ENCODE data around the gene RFESD.
"Not testable (repeated sequence)": the region's sequence is repeated elsewhere in the genome, so short reads cannot be mapped to it uniquely, and the experiment has no call there.

The RFESD gene

DNA sequence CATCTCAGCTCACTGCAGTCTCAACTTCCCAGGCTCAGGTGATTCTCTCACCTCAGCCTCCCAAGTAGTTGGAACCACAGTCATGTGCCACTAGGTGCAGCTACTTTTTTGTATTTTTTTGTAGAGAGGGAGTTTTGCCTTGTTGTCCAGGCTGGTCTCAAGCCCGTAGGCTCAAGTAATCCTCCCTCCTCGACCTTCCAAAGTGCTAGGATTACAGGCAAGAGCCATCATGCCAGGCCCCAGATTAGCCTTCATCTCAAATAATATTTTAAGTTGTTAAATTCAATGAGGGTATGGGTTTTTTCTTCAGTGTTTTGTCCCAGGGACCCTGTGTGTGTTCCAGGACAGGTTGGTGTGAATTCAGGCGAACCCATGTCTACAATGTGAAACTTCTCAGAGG is 12.5 kb upstream of the RFESD start:
- FAIRE-seq (no peak), DNase-seq (ENCODE audit: insufficient read length, low spot score) (no peak)
- no peak for TF ChIP-seq POLR2A (IDR thresholded peaks at IDR 0.05; ENCODE audit: low read depth, low read length)

DNA sequence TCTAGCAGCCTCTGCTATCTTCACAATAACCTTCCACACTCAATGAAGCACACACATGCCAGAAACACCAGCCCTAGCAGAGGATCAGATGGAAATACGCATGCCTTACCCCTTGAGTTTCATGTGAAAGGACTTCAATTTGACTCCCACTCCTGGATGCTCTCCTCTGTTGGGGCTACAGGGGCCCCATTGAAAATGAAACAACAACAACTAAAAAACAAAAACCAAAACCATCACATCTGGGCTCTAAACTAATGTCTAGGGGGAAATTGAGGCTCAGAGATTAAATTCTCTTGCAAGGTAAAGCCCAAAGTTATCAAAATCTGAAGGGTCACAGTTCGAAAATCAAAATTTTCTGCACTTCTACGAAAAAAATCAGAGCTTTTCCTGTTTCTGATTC is 7.9 kb upstream of the RFESD start:
- FAIRE-seq (no peak), DNase-seq (ENCODE audit: insufficient read length, low spot score) (no peak)
- no peak for TF ChIP-seq POLR2A (IDR thresholded peaks at IDR 0.05; ENCODE audit: low read depth, low read length)

DNA sequence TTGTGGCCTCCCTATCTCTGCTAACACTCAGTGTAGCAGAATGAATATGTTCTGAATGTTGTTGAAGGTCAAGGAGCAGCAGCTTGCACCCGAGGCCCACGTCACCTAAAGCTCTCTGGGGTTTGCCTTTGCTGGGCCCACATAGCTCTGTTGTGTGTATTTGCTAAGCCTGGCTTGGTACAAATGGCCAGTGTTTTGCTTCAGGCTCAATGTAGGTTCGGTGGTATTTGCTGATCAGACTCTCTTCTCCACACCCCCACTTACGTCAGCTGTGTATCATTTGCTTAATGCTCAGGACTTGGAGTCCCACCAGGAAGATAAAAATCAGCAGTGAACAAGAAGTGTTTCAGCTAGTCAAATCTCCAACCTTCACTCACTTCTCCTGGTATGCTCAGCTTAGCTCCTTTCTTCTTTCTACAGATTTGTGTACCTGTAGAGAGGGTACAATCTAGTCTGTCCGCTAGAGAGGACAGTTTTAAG is 4.8 kb upstream of the RFESD start:
- DNase-seq (ENCODE audit: insufficient read length, low spot score) (no peak), FAIRE-seq (no peak)
- TF ChIP-seq POLR2A (IDR thresholded peaks at IDR 0.05; ENCODE audit: low read depth, low read length) = no peak

DNA sequence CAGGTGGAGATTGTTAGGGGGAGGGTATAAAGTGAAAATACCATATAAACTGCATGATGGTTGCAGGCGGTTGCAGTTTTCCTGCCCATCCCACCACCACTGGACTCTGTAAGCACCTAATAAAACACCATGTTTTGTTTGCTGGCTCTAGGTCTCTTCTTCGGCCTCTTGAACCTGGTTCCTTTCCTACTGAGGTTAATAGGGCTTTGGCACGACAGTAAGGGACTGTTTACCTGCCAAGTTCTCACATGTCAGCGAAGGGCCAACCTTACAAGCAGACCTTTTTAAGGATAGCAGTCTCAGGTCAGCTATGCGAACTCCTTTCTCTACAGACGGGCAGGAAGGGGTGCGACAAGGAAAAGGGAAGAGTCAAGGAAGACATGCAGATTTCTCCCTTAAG is 3.4 kb upstream of the RFESD start:
- FAIRE-seq (no peak), DNase-seq (ENCODE audit: insufficient read length, low spot score) (no peak)

DNA sequence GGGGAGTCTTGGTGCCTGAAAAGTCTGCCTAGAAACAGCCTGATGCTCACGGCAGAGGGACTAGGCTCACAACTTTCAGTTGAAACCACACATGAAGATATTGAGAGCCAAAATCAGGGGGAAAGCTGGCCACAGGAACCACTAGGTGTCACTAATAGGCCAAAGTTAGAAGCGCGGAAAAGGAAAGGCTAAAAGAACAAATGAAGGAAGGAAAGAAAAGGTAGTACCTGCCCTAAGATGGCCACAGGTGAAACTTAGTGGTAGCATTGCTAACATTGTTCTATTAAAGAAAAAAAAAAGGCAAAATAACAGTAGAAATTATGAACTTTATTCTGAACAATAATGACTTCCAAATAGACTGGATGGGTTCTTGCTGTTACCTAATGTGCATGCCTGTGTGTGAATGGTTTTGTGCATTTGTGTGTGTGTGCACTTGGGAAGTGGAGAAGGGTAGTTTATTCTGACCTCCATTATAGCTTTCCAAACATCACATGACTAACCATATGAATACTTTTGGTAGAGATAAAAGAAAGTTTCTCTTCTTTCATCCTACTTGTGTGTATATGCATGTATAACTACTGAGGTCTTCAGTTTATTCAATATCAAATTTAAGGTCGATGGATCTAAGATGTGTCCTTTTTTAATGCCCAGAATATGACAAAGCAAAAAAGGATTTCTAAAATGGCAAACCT is 2.1 kb upstream of the RFESD start:
- FAIRE-seq (no peak), DNase-seq (ENCODE audit: insufficient read length, low spot score) (no peak)
- TF ChIP-seq POLR2A (IDR thresholded peaks at IDR 0.05; ENCODE audit: low read depth, low read length) = no peak

More for the DNA sequence above, 3.4 kb upstream of the RFESD start:
- TF ChIP-seq POLR2A (IDR thresholded peaks at IDR 0.05; ENCODE audit: low read depth, low read length) = no peak

DNA sequence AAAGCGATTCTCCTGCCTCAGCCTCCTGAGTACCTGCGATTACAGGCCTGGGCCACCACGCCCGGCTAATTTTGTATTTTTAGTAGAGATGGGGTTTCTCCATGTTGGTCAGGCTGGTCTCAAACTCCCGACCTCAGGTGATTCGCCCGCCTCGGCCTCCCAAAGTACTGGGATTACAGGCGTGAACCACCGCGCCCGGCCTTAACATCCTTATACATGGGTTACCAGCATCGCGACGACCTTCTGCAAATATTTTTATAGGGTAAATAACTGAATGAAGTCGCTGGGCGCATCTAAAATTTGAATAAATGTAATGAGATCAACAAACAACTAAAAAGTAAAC is 380 bp upstream of the RFESD start:
- not testable (repeated sequence) for FAIRE-seq

DNA sequence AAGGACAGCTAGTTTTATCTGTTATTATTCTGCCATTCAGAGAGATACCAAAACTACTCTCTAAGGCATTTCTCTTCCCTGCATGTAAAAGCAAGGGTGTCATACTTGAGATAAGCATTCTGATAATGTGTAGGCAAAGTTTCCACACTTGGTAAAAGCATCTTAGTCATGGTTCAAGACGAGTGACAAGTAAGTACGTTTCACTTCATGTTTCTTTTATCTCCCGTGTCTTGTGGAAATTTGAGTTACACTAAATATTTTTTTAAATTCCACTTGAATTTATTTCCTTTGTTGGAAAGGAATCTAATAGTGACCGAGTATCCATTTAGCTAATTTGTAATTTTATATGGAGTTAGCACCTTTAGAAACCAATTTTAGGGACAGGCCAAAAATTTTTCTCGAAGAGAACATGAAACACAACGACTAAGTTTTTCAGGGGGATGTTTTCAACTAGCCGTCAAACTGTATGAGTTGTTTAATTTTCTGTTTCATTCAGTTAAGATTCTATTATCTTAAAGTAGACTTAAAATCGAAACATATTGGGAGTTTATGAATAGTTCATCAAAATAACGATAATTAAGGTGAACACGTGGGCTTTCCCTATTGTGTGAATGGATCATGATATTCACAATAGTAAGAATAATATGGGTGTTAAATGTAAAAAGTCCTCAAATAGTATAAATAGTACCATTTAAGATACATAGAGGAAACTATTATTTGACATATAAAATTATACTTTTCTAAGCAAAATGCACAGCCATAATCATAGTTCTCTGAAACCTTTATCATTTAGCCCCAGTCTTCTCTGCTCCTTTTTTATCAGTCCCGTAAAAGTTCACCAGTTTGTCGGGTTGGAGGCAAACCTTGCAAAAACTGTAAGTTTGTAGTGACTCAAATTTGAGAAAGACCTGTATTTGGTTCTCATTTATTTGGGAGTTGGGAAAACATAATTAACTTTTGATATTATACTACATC is 1.6 kb downstream of the RFESD start:
- FAIRE-seq = peak; percentile 81
- no peak for TF ChIP-seq POLR2A (IDR thresholded peaks at IDR 0.05; ENCODE audit: low read depth, low read length)
- DNase-seq (ENCODE audit: insufficient read length, low spot score) = no peak

More for the DNA sequence above, 380 bp upstream of the RFESD start:
- DNase-seq (ENCODE audit: insufficient read length, low spot score) = not testable (repeated sequence)

DNA sequence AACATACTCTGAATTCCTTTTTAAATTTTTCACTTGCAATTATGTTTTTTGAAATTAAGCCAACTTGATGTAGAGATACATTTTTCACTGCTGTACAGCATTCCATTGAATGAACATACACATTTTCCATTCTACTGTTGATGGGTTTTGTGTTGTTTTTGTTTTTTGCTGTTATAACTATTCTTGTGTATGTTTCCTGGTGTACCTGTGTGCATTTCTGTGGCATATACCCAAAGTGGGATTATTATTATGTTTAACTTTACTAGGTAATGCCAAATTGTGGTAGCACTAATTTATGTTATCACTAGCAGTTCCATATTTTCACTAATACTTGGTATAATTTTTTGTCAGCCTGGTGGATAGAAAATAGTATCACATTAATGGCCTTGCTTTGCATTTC is 2.7 kb downstream of the RFESD start:
- TF ChIP-seq POLR2A (IDR thresholded peaks at IDR 0.05; ENCODE audit: low read depth, low read length) = no peak
- DNase-seq (ENCODE audit: insufficient read length, low spot score) (no peak), FAIRE-seq (no peak)

DNA sequence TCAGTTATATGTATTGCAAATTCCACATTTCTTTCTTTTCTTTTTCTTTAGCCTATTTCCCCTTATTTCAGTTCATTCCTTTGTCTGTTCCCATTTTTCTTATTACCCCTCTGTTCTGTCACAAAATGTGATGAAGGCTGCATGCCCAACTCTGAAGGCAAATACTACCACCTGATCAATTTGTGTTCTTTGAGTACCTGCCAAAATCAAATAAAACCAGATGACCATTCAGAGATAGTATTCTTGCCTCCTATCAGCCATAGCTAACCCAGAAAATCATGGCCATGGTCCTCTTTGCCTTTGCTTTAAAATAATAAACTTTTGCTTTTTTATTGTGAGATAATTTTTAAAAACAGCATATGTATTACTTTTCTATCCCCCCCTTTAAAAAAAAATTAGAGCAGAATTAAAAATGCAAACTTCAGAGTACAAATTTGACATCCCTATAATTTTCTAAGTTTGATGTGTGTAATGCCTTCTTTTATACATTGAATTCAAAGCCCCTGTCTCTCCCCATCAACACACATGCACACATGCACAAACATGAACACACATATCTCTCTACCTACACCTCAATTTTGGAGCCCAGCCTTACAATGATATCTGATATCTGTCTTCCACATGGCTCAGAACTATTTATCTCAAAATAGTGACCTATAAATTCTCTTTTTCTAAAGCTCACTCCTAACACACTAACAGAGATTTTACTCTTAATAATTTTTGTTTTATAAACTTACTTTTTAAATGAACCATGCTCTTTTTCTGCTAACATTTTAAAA is 3.5 kb downstream of the RFESD start:
- TF ChIP-seq POLR2A (IDR thresholded peaks at IDR 0.05; ENCODE audit: low read depth, low read length) = no peak
- FAIRE-seq (no peak), DNase-seq (ENCODE audit: insufficient read length, low spot score) (no peak)

DNA sequence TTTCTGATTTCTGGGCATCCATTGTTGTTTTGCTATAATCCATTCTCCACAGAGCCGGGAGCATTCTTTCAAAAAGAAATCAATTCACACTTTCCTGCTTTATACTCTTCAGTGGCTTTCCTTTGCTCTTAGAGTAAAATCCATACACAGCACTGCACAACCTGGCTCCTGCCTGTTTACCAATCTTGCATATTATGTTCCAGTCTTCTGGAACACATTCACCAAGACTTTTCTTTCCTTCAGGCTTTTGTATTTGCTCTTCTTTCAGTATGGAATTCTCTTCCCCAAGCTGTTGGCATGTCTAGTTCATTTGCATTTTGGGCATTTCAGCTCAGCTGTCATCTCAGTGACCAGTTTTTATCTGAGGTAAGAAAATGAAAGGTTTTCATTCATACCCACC is 6.3 kb downstream of the RFESD start:
- peak; percentile 65 for FAIRE-seq
- TF ChIP-seq POLR2A (IDR thresholded peaks at IDR 0.05; ENCODE audit: low read depth, low read length) = no peak
- DNase-seq (ENCODE audit: insufficient read length, low spot score) = no peak

DNA sequence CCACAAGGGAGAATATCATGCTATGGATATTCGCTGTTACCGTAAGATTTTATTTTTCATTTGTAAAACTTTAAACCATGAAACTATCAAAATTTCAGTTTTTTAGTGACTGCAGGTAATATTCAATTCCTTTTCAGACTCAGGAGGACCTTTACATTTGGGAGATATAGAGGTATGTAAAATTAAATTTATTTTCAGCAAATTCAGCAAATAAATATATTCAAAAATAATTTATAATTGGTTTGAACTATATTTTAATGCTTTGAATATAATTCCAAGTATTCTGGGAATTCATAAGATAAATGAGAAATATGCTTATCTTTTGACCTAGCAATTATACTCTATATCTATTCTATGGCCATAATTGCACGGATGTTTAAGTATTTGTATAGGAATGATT is 7.6 kb downstream of the RFESD start:
- TF ChIP-seq POLR2A (IDR thresholded peaks at IDR 0.05; ENCODE audit: low read depth, low read length) = no peak
- no peak for FAIRE-seq
- no peak for DNase-seq (ENCODE audit: insufficient read length, low spot score)

DNA sequence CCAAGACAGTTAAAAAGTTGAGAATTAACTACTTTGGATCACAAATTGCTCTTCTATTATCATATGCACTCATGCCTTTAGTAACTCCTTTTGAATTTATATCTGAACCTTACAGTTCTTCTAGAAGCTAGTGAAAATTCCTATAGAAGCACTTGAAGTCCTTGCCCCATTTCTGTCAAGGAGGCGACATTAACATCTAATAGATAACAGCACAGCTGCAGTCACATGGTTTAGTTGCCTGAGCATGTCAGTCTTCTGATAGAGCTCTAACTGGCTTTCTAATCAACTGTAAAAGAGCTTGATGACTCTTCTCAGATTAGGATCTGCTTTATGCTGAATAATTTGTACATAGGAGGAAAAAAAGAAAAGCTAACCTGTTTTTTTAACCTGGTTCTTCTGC is 9.0 kb downstream of the RFESD start:
- TF ChIP-seq POLR2A (IDR thresholded peaks at IDR 0.05; ENCODE audit: low read depth, low read length) = no peak
- no peak for FAIRE-seq
- DNase-seq (ENCODE audit: insufficient read length, low spot score) = no peak

DNA sequence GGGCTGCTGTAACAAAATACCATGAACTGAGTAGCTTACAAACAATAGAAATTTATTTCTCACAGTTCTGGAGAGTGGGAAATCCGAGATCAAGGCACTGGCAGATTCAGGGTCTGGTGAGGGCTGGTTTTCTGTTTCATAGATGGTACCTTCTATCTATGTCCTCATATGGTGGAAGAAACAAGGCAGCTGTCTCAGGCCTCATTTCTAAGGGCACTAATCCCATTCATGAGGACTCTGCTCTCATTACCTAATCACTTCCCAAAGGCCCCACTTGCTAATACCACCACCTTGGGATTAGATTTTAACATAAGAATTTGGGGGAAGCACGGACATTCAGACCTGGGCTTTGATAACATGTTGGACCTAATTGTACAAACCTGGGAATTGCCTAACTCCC is 13.5 kb downstream of the RFESD start:
- DNase-seq (ENCODE audit: insufficient read length, low spot score) (no peak), FAIRE-seq (no peak)
- TF ChIP-seq POLR2A (IDR thresholded peaks at IDR 0.05; ENCODE audit: low read depth, low read length) = no peak

DNA sequence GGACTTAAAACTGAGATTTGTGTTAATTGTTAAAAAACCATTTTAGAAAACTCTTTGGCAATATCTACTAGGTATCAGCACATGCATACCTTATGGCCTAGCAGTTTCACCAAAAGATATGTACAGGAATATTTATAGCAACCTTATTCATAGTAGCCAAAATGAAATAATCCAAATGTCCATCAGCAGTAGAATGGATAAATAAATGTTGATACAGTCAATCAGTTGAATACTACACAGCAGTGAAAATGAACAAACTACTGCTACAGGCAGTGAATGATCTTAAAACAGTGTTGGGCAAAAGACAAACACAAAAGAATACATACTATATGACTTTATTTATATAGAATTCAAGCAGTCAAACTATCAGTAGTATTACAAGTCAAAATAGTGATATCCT is 16.4 kb downstream of the RFESD start:
- no peak for TF ChIP-seq POLR2A (IDR thresholded peaks at IDR 0.05; ENCODE audit: low read depth, low read length)
- DNase-seq (ENCODE audit: insufficient read length, low spot score) (no peak), FAIRE-seq (peak; percentile 33)

All from H54 (cell line).